HL-60 (cell line): ENCODE measurements around the gene NPPA.
A peak's percentile ranks its signal among the peaks of the same experiment; 100 is the strongest.

Experiments used
- POLR2AphosphoS5 ChIP-seq: IDR thresholded peaks from 2 replicates; pipeline ENCODE4 v1.6.1; 2012; ENCODE audit warnings: low read depth
- SPI1 ChIP-seq: IDR thresholded peaks from 2 replicates; pipeline ENCODE4 v1.6.1; 2012; ENCODE audit warnings: low read depth, mild to moderate bottlenecking, borderline replicate concordance
- TF ChIP-seq, protein P1 (sequence below): IDR thresholded peaks from one replicate; pipeline ENCODE4 v1.5.1; 2011; ENCODE audit warnings: low read length, control low read depth, inconsistent platforms; ENCODE audit not compliant: insufficient read depth
- TF ChIP-seq, protein P2 (sequence below): IDR thresholded peaks from 2 replicates; pipeline ENCODE4 v1.6.1; 2012; ENCODE audit warnings: low read depth; ENCODE audit not compliant: insufficient replicate concordance

DNA sequence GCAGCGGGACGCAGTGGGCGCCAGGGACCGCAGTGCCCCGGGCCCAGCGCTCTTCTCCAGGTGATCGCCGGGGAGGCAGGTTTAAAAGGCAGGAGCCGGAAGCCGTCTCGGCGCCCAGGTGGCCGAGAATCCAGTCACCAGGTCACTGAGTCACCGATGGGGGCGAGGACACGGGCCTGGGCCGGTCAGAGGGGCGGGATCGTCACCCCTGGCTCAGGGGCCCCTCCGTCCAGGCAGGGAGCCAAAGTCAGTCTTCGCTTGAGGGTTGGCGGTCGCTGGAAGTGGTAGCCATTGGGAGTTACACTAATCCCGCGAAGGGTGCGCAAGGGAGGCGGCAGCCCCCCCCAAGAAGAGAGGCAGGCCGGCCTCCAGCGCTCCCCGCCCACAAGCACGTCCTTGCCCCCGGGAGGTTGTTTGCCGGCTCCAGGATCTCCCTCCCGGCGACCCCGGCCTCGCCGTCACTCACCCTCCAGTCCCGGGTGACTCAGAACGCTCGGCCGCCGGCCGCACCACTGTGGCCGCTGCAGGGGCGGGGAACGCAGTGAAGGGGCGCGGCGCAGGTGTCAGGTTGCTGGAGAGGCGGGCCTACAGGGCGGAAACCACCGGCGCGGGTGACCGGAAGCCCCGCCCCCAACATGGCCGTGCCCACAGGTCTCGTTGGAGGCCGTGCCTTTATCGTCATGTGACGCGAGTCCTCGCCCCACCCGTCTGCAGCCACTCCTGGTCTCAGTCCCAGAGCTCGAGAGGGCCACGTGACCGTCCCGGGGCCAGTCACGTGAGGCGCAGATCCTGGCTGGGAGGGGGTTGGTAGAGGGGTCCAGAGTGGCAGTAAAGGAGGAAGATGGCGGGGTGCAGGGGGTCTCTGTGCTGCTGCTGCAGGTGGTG, 41.9 kb downstream of the NPPA start, which contains the start of the genes CLCN6 and MTHFR:
- TF ChIP-seq, protein P1, sequence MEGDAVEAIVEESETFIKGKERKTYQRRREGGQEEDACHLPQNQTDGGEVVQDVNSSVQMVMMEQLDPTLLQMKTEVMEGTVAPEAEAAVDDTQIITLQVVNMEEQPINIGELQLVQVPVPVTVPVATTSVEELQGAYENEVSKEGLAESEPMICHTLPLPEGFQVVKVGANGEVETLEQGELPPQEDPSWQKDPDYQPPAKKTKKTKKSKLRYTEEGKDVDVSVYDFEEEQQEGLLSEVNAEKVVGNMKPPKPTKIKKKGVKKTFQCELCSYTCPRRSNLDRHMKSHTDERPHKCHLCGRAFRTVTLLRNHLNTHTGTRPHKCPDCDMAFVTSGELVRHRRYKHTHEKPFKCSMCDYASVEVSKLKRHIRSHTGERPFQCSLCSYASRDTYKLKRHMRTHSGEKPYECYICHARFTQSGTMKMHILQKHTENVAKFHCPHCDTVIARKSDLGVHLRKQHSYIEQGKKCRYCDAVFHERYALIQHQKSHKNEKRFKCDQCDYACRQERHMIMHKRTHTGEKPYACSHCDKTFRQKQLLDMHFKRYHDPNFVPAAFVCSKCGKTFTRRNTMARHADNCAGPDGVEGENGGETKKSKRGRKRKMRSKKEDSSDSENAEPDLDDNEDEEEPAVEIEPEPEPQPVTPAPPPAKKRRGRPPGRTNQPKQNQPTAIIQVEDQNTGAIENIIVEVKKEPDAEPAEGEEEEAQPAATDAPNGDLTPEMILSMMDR = no peak
- TF ChIP-seq POLR2AphosphoS5 = peak; percentile 57; the same call in 1 of the 2 replicates
- TF ChIP-seq, protein P2, sequence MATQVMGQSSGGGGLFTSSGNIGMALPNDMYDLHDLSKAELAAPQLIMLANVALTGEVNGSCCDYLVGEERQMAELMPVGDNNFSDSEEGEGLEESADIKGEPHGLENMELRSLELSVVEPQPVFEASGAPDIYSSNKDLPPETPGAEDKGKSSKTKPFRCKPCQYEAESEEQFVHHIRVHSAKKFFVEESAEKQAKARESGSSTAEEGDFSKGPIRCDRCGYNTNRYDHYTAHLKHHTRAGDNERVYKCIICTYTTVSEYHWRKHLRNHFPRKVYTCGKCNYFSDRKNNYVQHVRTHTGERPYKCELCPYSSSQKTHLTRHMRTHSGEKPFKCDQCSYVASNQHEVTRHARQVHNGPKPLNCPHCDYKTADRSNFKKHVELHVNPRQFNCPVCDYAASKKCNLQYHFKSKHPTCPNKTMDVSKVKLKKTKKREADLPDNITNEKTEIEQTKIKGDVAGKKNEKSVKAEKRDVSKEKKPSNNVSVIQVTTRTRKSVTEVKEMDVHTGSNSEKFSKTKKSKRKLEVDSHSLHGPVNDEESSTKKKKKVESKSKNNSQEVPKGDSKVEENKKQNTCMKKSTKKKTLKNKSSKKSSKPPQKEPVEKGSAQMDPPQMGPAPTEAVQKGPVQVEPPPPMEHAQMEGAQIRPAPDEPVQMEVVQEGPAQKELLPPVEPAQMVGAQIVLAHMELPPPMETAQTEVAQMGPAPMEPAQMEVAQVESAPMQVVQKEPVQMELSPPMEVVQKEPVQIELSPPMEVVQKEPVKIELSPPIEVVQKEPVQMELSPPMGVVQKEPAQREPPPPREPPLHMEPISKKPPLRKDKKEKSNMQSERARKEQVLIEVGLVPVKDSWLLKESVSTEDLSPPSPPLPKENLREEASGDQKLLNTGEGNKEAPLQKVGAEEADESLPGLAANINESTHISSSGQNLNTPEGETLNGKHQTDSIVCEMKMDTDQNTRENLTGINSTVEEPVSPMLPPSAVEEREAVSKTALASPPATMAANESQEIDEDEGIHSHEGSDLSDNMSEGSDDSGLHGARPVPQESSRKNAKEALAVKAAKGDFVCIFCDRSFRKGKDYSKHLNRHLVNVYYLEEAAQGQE = no peak
- TF ChIP-seq SPI1 = no peak
